Spleen (tissue), 11 donors: ENCODE measurements around the gene KLF13. TPM values are rescaled to one million over a fixed set of nuclear protein-coding genes. Genes with fewer than 3 reads are reported as not detected.
A peak's percentile ranks its signal among the peaks of the same experiment; 100 is the strongest.

Source experiments
- DNase-seq: peaks from one replicate; pipeline ENCODE4 v3.0.0-alpha.2; 2020
- H3K27ac ChIP-seq, 8 donors: fragments of 200-600 bp; sonication (generic) in 7 of 8; 1 replicate in 4 of 8; 2 replicates in 4 of 8; pipeline versions ENCODE4 v1.5.0 to v1.8.0; 2016 to 2021; ENCODE audit warnings: inconsistent platforms in 4 of 8, mild to moderate bottlenecking in 4 of 8, moderate library complexity in 1 of 8
- H3K27me3 ChIP-seq, 7 donors: fragments of 200-600 bp; sonication (generic) in 6 of 7; replicated peaks in 1 of 7; 1 replicate in 4 of 7; 2 replicates in 3 of 7; pipeline versions ENCODE4 v1.5.0 to v1.8.0; 2016 to 2021; ENCODE audit warnings: inconsistent platforms in 3 of 7, mild to moderate bottlenecking in 1 of 7
- H3K36me3 ChIP-seq, 6 donors: fragments of 200-600 bp; sonication (generic) in 5 of 6; 1 replicate in 4 of 6; 2 replicates in 2 of 6; pipeline versions ENCODE4 v1.5.0 to v1.8.0; 2016 to 2021; ENCODE audit warnings: inconsistent platforms in 2 of 6
- H3K4me1 ChIP-seq, 6 donors: fragments of 200-600 bp; sonication (generic) in 5 of 6; 1 replicate in 3 of 6; 2 replicates in 3 of 6; pipeline versions ENCODE4 v1.5.0 to v1.8.0; 2016 to 2021; ENCODE audit warnings: inconsistent platforms in 3 of 6
- H3K4me3 ChIP-seq, 8 donors: fragments of 200-600 bp; sonication (generic) in 7 of 8; 1 replicate in 4 of 8; 2 replicates in 4 of 8; pipeline versions ENCODE4 v1.5.0 to v1.8.0; 2016 to 2021; ENCODE audit warnings: inconsistent platforms in 4 of 8, mild to moderate bottlenecking in 4 of 8, moderate library complexity in 2 of 8
- H3K9me3 ChIP-seq, 8 donors: fragments of 200-600 bp; sonication (generic) in 7 of 8; 1 replicate in 4 of 8; 2 replicates in 4 of 8; pipeline versions ENCODE4 v1.5.0 to v1.8.0; 2016 to 2021; ENCODE audit warnings: inconsistent platforms in 4 of 8
- POLR2A ChIP-seq, 3 donors: fragments of 450-650 bp; IDR thresholded peaks; one replicate each; pipeline ENCODE4 v1.5.1; 2017; ENCODE audit warnings: antibody characterized with exemption in 3 of 3, mild to moderate bottlenecking in 1 of 3
- POLR2AphosphoS5 ChIP-seq, 3 donors: sonication (generic); formaldehyde crosslinking; IDR thresholded peaks; one replicate each; pipeline ENCODE4 v1.5.1; 2017; ENCODE audit warnings: antibody characterized with exemption in 3 of 3
- WGBS, 5 donors: extraction: QIAGEN DNeasy Blood & Tissue Kit in 3 of 5; methylation state at CpG; one replicate each; pipeline versions ENCODE4 v1.1.5 to v1.1.7; 2013 to 2018; 5-methylcytosine and 5-hydroxymethylcytosine counted together
- intact Hi-C: fragments of 100-400 bp; cut with DNase I; formaldehyde crosslinking; loops from one replicate; pipeline ENCODE4 v1.15.0; 2023; ENCODE audit warnings: low total_unique reads
- polyA plus RNA-seq, 3 donors: library from polyadenylated mRNA; stranded (reverse); fragments of 200-250 nt; gene quantifications; one replicate each; pipeline ENCODE4 v1.2.1, GENCODE V29; 2013
- total RNA-seq, 7 donors: library from RNA; depleted of rRNA in 3 of 7; stranded (reverse); fragments of >200 nt in 3 of 7; fragmentation: NEBNext Ultra II Directional in 4 of 7; extraction: Animal tissue kit (Norgen Biotek cat#: 25700) in 4 of 7; gene quantifications; one replicate each; pipeline versions ENCODE4 v1.1.0 to v1.2.1, GENCODE V29; 2016 to 2021
- TF ChIP-seq, protein P1 (sequence below), 11 experiments: fragments of 200-600 bp in 7 of 11; fragments of 450-650 bp in 4 of 11; sonication (generic) in 4 of 11; IDR thresholded peaks in 8 of 11; conservative IDR thresholded peaks in 3 of 11; 1 replicate in 7 of 11; 2 replicates in 4 of 11; pipeline versions ENCODE4 v1.4.0 to v1.8.0; 2016 to 2021; ENCODE audit warnings: antibody characterized with exemption in 11 of 11, inconsistent platforms in 4 of 11, mild to moderate bottlenecking in 1 of 11
- donor health status: healthy with polysubstance abuse.
- donor health status: DM: no; HTN: no; CAD: no; lungs with moderate emphysema.
- donor health status: DM: no; HTN: no; CAD: no.
- donor health status: Bipolar disorder and iron deficiency.
- donor health status: healthy.
- donor health status: DM: no; HTN: no; CAD: no.
- donor health status: DM: yes; HTN: yes; CAD: no.

The KLF13 gene
- total and polyA plus RNA-seq, 10 donors = 21.8 to 111 (median 81.4) TPM

DNA sequence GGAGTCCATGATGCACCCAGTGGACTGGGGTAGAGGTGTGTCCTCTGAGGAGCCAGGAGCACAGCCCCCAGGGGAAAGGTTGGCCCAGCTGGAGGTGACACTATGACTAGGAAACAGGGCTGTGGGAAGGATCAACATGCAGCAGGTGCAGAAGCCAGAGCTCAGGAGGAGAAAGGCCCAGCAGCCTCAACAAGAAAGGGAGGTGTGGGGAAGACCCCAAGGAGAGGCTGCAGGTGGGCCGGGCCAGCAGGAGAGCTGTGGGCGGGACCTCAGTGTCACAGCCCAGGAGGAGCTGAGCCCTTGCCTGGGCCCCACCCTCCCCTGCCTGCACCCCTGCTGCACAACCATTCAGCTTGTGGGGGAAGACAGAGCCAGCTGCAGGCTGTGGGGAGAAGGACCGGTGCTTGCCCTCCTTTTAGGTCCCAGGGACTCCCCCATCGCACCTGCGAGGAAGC lies 18.4 kb upstream of the KLF13 start:
- WGBS, 5 donors = 39 to 66% (median 53%) methylated on average over 4 to 5 of the region's 5 CpGs
- no peak for DNase-seq

DNA sequence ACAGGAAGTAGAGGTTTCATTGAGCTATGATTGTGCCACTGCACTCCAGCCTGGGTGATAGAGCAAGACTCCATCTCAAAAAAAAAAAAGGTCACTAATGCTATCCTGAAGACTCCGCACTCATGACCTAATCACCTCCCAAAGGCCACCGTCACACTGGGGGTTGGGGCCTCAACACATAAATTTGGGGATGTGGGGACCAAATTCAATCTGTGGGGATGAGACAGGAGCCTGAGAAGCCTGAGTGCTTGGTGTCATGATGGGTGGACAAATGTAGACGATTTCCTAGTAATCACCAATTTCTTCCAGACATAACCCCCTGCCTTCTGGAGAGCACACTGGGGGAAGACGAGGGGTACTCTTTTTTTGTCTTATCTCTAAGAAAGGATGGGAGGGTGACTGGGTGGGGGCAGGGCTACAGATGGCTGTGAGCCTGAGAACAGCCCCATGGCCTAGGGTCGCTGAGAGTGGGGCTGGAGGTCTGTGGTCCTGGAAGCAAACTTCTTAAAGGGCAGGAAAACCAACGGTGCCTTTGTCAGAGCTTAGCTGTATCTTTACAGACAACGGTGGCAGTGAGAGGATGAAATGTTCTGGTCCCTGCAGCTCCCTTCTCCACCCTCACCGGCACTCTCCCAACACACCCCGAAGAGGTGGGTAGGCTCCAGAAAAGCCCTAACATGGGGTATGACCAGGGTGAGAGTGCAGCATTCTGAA lies 16.6 kb upstream of the KLF13 start:
- 67 to 87% (median 84%) methylated on average over 6 to 9 of the region's 9 CpGs for WGBS, 5 donors
- intact Hi-C loops = no loop called here
- Histone ChIP-seq H3K27ac (no peak overlapping the region), H3K4me1 (peaks cover 0 to 35% (median 25%) of the 10 kb centered on the region in 6 donors), H3K27me3 (no peaks in the 10 kb centered on the region), H3K4me3 (no peak overlapping the region), H3K36me3 (no peaks in the 10 kb centered on the region), H3K9me3 (peaks cover 0 to 13% (median 11%) of the 10 kb centered on the region in 8 donors)
- TF ChIP-seq, protein P1, sequence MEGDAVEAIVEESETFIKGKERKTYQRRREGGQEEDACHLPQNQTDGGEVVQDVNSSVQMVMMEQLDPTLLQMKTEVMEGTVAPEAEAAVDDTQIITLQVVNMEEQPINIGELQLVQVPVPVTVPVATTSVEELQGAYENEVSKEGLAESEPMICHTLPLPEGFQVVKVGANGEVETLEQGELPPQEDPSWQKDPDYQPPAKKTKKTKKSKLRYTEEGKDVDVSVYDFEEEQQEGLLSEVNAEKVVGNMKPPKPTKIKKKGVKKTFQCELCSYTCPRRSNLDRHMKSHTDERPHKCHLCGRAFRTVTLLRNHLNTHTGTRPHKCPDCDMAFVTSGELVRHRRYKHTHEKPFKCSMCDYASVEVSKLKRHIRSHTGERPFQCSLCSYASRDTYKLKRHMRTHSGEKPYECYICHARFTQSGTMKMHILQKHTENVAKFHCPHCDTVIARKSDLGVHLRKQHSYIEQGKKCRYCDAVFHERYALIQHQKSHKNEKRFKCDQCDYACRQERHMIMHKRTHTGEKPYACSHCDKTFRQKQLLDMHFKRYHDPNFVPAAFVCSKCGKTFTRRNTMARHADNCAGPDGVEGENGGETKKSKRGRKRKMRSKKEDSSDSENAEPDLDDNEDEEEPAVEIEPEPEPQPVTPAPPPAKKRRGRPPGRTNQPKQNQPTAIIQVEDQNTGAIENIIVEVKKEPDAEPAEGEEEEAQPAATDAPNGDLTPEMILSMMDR (IDR thresholded peaks at IDR 0.05 in 8 of 11, conservative IDR thresholded peaks at IDR 0.05 in 3 of 11) = no peak
- no peak for TF ChIP-seq POLR2AphosphoS5 (IDR thresholded peaks at IDR 0.05)
- TF ChIP-seq POLR2A (IDR thresholded peaks at IDR 0.05) = no peak
- DNase-seq = no peak

More for the DNA sequence above, 18.4 kb upstream of the KLF13 start:
- Histone ChIP-seq H3K9me3 (peaks cover 0 to 4% (median 3%) of the 10 kb centered on the region in 8 donors), H3K27me3 (no peaks in the 10 kb centered on the region), H3K27ac (peak overlapping the region in 3 of 8 donors; percentile 4 to 59 (median 36)), H3K4me3 (no peak overlapping the region), H3K36me3 (no peaks in the 10 kb centered on the region), H3K4me1 (peaks cover 0 to 53% (median 35%) of the 10 kb centered on the region in 6 donors)
- no peak for TF ChIP-seq POLR2A (IDR thresholded peaks at IDR 0.05)
- no peak for TF ChIP-seq POLR2AphosphoS5 (IDR thresholded peaks at IDR 0.05)
- intact Hi-C loops = no loop called here

DNA sequence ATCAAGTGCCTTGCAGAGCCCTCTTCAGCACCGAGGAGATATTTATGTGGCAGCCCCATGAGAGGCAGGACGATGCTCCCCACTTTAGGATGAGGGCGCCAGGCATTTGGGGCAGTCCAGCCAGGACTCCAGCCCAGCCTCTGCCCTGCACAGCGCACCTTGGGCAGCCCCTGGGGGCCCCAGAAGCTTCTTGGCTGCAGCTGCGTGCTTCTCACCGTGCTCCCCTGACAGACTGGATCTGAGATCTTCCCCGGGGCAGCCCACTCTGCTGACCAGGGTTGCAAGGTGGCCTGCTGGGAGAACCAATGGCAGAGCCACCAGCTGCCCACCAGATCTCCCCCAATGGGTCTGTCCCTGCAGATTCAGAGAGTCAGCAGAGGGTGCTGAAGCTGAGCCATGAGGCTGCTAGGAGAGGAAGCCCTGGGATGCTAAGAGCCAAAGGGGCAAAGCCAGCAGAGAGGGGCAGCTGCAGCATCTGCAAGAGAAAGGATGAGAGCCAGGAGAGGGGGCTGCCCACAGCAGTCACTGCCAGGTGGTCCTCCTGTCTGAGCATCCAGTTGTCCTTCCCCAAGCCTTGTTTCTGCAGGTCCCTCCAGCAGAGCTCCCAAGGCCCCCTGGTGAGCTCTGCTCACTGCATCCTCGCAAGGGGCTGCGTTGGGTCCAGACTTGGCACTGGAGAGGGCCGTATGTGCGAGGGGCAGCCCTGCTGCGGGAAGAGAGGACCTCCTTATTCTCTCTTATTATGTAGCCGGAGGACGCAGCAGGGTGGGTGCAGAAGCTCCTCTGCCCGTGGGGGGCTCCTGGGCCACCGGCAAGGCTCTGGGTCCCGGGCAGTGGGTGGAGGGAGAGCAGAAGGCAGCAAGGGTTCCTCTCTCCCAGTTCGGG lies 14.7 kb upstream of the KLF13 start:
- Histone ChIP-seq H3K9me3 (peaks cover 0 to 13% (median 11%) of the 10 kb centered on the region in 8 donors), H3K36me3 (no peaks in the 10 kb centered on the region), H3K27me3 (no peaks in the 10 kb centered on the region), H3K4me1 (peaks cover 0 to 30% (median 18%) of the 10 kb centered on the region in 6 donors), H3K27ac (no peak overlapping the region), H3K4me3 (no peak overlapping the region)
- 83 to 92% (median 90%) methylated on average over 13 to 18 of the region's 18 CpGs for WGBS, 5 donors
- intact Hi-C loops = no loop called here
- DNase-seq = no peak
- TF ChIP-seq, protein P1 (IDR thresholded peaks at IDR 0.05 in 8 of 11, conservative IDR thresholded peaks at IDR 0.05 in 3 of 11) = no peak
- no peak for TF ChIP-seq POLR2AphosphoS5 (IDR thresholded peaks at IDR 0.05)

DNA sequence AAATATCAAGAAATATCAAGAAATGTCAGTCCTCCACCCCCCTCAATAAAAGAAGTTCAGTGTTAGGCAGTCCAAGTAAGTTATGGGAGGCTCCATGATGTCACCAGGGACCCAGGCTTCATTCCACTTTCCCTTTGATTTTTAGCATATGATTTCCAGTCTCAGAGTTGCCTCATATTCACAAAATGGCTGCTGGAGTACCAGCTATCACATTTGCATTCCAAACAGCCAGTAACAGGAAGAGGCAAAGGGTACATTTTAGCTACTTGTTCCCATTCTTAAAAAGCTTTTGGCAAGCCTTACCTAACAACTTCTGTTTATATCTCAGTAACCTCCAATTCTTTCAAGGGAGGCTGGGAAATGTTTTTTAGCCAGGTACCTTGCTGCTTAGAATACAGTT lies 13.4 kb upstream of the KLF13 start:
- intact Hi-C loops = no loop called here
- H3K9me3 ChIP-seq = peaks cover 0 to 13% (median 11%) of the 10 kb centered on the region in 8 donors
- no peak overlapping the region for H3K4me3 ChIP-seq
- no peak for TF ChIP-seq POLR2A (IDR thresholded peaks at IDR 0.05)
- TF ChIP-seq, protein P1 (IDR thresholded peaks at IDR 0.05 in 8 of 11, conservative IDR thresholded peaks at IDR 0.05 in 3 of 11) = no peak
- TF ChIP-seq POLR2AphosphoS5 (IDR thresholded peaks at IDR 0.05) = no peak
- peaks cover 0 to 20% (median 6%) of the 10 kb centered on the region in 6 donors for H3K4me1 ChIP-seq
- no peaks in the 10 kb centered on the region for H3K36me3 ChIP-seq
- H3K27me3 ChIP-seq = no peaks in the 10 kb centered on the region
- DNase-seq = no peak
- no peak overlapping the region for H3K27ac ChIP-seq
